ENCODE measurements around the gene CLCF1. TPM values are rescaled to one million over a fixed set of nuclear protein-coding genes. Genes with fewer than 3 reads are reported as not detected.

CLCF1 gene
- total RNA-seq, 1 donor: 6.9 TPM

DNA sequence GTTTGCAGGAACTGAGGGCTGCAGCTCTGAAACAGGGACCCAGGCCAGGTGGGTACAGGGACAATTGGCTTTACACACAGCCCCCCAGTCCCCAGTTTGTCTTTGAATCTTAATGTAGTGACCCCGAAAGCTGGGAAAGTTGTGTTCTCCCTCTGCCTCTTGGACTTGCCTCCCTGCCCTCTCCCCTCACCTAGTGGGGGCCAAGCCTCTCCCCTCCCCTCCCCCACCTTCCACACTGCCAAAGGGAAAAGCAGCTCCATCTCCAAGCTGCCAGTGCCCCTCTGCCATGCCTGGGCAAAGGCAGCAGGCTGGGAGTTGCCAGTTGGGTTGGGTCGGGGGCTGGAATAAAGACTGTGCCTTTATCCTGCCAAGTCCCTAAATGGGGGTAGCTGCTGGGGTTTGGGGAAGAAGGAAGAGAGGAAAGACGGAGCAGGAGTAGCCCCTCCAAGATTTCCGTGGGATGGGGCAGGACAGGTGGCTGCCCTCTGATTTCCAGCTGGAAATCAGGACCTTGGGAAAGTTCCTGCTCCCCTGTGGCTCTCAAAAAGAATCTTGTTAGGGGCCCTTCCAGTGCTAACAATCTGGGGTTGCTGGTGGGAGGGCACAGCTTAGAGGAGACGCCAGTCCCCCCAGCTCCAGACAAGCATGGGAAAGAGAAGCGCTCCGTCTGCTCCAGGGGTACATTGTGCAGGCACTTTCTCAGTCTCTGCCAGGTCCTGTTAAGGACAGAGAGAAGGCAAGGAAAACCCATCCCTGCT is 2.8 kb upstream of the CLCF1 start:
- peak; percentile 64 for DNase-seq (ENCODE audit: insufficient read length, low spot score, missing footprints)
- peaks cover 17% of the 10 kb centered on the region for H3K79me2 ChIP-seq (ENCODE audit: insufficient read depth, low read length)
- H3K4me2 ChIP-seq (ENCODE audit: insufficient read depth, low read length): no peak overlapping the region
- TF ChIP-seq, protein P1, sequence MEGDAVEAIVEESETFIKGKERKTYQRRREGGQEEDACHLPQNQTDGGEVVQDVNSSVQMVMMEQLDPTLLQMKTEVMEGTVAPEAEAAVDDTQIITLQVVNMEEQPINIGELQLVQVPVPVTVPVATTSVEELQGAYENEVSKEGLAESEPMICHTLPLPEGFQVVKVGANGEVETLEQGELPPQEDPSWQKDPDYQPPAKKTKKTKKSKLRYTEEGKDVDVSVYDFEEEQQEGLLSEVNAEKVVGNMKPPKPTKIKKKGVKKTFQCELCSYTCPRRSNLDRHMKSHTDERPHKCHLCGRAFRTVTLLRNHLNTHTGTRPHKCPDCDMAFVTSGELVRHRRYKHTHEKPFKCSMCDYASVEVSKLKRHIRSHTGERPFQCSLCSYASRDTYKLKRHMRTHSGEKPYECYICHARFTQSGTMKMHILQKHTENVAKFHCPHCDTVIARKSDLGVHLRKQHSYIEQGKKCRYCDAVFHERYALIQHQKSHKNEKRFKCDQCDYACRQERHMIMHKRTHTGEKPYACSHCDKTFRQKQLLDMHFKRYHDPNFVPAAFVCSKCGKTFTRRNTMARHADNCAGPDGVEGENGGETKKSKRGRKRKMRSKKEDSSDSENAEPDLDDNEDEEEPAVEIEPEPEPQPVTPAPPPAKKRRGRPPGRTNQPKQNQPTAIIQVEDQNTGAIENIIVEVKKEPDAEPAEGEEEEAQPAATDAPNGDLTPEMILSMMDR (IDR thresholded peaks at IDR 0.05; ENCODE audit: extremely low read depth, low read depth, low read length): no peak
- no peak overlapping the region for H2AFZ ChIP-seq (ENCODE audit: low read length)
- no peaks in the 10 kb centered on the region for H3K27me3 ChIP-seq (ENCODE audit: insufficient read depth, low read length)
- H3K27ac ChIP-seq (ENCODE audit: low read depth, low read length): no peak overlapping the region
- no peak overlapping the region for H3K4me3 ChIP-seq (ENCODE audit: insufficient read depth, low read length)
- H3K4me1 ChIP-seq (ENCODE audit: insufficient read depth, low read length): peaks cover 46% of the 10 kb centered on the region
- peaks cover 7% of the 10 kb centered on the region for H4K20me1 ChIP-seq (ENCODE audit: insufficient read depth, low read length)
- H3K9me3 ChIP-seq (ENCODE audit: low read depth, low read length): no peaks in the 10 kb centered on the region
- no peaks in the 10 kb centered on the region for H3K36me3 ChIP-seq (ENCODE audit: insufficient read depth, low read length)

DNA sequence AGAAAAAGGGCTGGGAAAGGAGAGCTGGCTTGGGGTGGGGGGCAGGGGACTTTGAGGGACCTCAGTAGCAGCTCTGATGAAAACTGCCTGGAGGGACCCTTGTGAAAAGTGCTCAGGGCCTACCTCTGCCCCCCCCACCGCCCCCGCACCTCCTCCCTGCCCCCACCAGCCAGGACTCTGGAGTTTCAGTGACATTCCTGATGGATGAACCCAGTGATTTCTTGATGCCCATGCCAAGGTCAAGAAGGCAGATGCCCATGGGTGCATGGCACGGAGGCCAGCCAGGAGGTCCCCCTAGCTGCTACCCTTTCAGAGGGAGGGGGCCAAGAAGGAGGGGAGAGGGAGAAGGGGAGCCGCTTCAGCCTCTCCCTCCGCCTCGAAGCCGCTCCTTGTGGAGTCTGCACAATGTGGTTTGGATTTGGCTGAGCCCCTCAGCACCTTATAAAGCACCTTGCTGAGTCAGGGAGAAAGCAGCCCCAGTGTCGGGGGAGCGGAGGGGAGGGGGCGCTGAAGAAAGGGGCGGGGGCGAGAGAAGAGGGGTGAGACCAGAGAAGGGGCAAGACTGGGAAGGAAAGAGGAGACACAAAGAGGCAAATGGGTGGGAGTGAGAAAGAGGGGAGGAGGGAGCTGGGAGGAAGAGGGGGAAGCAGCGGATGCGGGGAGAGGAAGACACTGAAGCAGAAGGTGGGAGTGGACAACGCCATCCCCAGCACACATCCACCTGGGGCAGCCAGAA is 2.1 kb upstream of the CLCF1 start:
- H3K27ac ChIP-seq (ENCODE audit: low read depth, low read length): peak overlapping the region; percentile 98
- H4K20me1 ChIP-seq (ENCODE audit: insufficient read depth, low read length): peaks cover 15% of the 10 kb centered on the region
- H3K79me2 ChIP-seq (ENCODE audit: insufficient read depth, low read length): peaks cover 24% of the 10 kb centered on the region
- H3K9me3 ChIP-seq (ENCODE audit: low read depth, low read length): no peaks in the 10 kb centered on the region
- H3K4me3 ChIP-seq (ENCODE audit: insufficient read depth, low read length): no peak overlapping the region
- H3K4me1 ChIP-seq (ENCODE audit: insufficient read depth, low read length): peaks cover 50% of the 10 kb centered on the region
- TF ChIP-seq, protein P1 (IDR thresholded peaks at IDR 0.05; ENCODE audit: extremely low read depth, low read depth, low read length): no peak
- no peaks in the 10 kb centered on the region for H3K36me3 ChIP-seq (ENCODE audit: insufficient read depth, low read length)
- DNase-seq (ENCODE audit: insufficient read length, low spot score, missing footprints): peak; percentile 48
- H3K4me2 ChIP-seq (ENCODE audit: insufficient read depth, low read length): peak overlapping the region; percentile 84
- H2AFZ ChIP-seq (ENCODE audit: low read length): no peak overlapping the region
- H3K27me3 ChIP-seq (ENCODE audit: insufficient read depth, low read length): no peaks in the 10 kb centered on the region

DNA sequence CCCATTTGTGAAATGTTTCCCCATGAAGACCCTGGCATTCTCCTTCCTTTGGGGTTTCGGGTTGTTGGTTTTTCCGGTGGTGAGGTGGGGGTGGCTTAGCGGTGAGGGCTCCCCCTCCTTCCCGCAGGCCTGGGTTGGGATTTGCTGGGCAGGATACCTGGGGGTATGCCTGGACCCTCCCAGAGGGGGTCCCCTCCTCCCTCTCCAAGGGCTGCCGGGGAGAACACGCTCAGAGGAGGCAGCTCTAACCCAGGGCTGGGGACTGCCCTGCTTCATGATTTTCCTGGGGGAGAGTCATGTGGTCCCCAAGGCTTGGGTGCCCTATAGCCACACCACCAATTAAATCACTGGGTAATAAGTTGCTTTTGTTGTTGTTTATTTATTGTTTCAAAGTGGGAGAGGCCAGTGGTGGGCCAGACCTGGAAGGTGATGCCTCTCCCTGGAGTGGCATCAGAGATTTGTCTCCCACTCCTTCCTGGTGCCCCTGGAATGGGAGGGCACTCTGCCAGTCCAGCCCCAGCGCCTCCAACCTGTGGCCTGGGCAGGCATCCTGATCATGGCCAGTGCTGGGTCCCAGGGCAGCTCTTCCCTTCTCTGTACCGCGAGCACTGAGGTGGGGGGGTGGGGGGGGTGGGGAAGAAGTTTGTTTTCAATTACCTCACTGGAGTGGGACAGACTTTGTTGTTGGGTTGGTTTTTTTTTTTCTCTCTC is 1.3 kb upstream of the CLCF1 start:
- peaks cover 21% of the 10 kb centered on the region for H4K20me1 ChIP-seq (ENCODE audit: insufficient read depth, low read length)
- H3K36me3 ChIP-seq (ENCODE audit: insufficient read depth, low read length): no peaks in the 10 kb centered on the region
- H3K27ac ChIP-seq (ENCODE audit: low read depth, low read length): peak overlapping the region; percentile 98
- H3K27me3 ChIP-seq (ENCODE audit: insufficient read depth, low read length): no peaks in the 10 kb centered on the region
- H3K4me2 ChIP-seq (ENCODE audit: insufficient read depth, low read length): peak overlapping the region; percentile 84
- no peak overlapping the region for H2AFZ ChIP-seq (ENCODE audit: low read length)
- TF ChIP-seq, protein P1 (IDR thresholded peaks at IDR 0.05; ENCODE audit: extremely low read depth, low read depth, low read length): no peak
- peaks cover 32% of the 10 kb centered on the region for H3K79me2 ChIP-seq (ENCODE audit: insufficient read depth, low read length)
- peaks cover 55% of the 10 kb centered on the region for H3K4me1 ChIP-seq (ENCODE audit: insufficient read depth, low read length)
- DNase-seq (ENCODE audit: insufficient read length, low spot score, missing footprints): peak; percentile 92
- peak overlapping the region; percentile 85 for H3K4me3 ChIP-seq (ENCODE audit: insufficient read depth, low read length)
- no peaks in the 10 kb centered on the region for H3K9me3 ChIP-seq (ENCODE audit: low read depth, low read length)

All from osteoblast (primary cell).